GM18870 (cell line): Measurements from ENCODE around the gene LPCAT3.

Source experiments
- ATAC-seq: cut with Tn5 transposase; IDR thresholded peaks from one replicate; pipeline ENCODE4 v1.9.1; 2021; ENCODE audit warnings: moderate library complexity; ENCODE audit not compliant: unreplicated experiment

Gene LPCAT3

DNA sequence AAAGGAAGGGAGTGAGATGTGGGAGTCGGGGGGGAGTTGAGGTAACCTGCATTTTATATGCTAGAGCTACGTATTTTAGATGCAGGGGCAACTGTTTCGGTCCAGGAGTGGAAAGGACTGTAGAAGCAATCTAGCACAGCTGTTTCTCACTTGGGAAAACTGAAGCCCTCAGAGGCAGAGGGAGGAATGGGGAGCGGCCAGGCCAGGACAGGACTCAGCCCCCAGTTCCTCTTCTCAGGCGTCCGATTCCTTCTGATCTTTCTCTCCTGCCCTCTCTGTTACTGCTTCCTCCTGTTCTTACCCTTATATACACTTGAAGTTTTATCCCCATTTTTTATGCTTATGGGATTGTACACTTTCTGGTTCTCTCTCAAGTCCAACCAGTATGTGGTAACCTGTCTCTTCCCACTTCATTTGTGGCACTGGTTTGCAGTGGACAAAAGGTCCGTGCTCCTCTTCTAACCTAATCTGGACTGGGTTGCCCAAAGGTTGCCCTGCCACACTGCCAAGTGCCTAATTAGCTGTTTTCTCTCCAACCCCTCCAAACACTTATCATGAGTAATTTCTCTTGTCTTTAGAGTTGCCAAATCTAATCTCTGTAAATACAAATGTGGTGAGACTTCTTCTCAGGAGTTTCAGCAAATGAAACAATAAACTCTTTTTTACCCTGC is 16.2 kb downstream of the LPCAT3 start:
- ATAC-seq: no peak

DNA sequence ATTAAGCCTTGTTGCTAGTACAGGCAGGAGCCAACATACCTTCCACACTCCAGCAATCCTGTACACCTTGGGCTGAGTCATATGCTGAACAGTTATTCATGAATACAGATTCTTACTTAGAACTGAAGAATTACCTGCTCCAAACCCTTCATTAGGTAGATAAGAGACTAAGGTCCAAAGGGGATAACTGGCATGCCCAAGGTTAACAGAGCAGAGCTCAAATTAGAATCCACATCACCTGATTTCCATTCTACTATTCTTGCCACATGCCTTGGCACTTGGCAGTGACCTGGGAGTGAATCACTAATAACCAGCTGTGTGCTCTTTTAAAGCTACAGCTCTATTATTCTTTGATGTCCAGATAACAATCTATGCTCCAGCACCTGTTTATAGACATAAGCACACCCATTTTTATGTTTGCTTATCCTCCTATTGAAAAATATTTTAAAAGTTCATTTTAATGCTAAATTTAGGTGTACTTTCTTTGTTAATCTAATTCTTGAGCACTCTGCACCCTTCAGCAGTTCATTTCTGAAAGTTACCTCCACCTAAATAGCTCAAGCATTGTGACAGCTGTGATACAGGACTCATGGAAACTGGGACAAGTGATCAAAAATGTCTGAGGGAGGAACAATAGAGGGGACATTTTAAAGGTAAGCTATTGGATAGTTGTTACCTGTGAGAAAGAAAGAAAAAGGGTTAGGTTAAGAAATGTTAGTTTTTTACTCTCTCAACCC is 19.4 kb downstream of the LPCAT3 start:
- no peak for ATAC-seq

DNA sequence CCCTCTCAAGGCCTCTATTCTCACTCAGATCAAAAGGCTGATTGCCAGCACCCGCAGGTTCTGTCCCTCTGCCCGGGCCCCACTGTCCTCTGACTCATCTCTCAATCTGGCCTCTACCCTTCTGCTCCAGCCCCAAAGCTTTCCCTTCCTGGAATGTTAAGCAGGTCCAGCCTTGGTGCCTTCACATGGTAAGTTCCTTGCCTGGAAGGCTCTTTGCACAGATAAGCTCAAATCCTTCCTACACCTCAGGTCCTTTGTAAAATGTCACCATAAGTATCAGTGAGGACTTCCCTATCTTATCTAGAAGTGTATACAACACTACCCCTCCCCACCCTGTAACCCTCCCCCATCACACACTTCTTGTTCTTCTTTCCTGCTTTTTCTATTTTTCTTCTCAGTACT is 22.2 kb downstream of the LPCAT3 start:
- no peak for ATAC-seq

DNA sequence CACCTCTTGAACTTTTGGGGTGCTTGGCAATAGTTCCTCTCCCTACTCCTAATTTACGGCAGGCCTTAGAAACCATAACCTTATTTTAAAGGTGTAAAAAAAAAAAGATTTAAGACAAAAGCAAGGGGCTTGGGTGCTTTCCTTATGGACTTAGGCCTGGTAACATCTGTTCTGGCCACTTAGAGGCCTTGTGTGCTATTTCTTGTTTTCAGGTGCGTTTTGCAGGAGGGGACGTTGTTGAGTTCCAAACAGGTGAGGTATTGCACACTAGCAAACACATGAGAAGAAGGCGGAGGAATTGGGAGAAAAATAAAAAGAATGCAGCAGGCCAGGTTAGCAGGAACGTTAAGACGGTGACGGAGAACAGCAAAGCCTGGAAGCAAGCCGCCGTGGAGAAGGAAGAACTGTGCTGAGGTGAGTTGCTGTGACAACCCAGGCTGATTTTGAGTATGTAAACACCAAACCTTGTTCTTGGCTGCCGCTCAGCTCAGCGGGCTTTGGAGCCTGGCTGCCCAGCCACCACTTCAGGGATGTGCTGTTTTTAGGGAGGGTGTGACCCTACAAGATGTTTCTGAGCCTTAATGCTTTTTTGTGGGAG is 30.2 kb downstream of the LPCAT3 start:
- ATAC-seq: no peak

DNA sequence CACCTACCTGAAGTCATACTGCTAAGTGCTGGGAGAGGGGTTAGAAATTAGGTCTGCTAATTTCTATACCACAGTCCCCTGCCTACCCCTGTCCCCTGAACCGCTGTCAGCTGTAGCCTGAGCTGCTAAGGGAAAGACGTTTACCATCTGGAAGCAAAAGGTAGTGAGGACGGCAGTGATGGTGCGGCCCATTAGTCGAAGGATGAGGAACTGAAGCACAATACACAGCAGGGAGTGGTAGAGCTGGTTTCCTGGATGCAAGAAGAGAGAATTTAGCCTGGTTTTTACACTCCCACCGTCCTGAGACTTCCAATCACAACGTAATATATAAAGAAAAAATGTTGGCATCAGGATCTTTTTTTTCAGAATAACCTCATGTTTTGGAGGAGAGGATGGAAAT is 35.7 kb downstream of the LPCAT3 start:
- no peak for ATAC-seq

DNA sequence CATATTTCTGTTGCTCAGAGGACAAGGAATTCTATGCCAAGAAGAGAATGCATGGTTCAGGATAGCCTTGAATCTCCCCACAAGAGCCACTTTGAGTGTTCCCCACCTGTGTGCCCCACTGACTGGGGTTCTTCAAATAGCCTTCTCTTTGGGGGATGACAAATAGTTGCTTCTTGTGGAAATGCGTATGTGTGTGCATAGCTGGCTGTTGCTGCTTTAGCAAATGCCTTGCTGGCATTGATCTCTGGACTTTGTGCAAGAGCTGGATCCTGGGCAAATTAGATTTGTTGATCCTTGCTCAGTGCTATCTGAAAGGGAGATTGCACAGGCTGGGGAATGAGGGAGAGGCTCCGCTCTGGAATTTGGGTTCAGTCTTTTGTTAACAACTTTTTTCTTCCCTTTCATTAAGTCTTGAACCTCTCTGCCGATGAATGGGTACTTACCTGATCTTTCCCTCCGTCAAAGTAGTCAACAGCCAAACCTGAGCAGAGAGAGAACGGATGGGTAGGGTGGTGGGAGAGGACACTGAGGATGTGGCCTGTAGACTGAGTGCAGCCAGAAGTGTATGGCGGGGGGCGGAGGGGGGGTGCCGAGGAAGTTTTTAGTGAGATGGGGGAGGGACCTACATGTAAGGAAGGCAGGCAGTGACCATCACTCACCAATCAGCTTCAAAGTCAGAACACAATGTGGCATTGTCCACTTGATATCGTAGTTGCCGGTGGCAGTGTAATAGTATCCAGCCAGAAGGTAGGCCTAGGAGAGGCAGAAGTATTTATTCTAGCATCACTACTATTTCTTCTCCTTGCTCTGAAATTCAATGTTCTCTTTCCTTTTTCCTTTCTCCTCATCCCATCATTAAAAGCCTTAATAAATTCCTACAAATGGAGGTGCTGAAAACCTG is 36.9 kb downstream of the LPCAT3 start:
- ATAC-seq: no peak

DNA sequence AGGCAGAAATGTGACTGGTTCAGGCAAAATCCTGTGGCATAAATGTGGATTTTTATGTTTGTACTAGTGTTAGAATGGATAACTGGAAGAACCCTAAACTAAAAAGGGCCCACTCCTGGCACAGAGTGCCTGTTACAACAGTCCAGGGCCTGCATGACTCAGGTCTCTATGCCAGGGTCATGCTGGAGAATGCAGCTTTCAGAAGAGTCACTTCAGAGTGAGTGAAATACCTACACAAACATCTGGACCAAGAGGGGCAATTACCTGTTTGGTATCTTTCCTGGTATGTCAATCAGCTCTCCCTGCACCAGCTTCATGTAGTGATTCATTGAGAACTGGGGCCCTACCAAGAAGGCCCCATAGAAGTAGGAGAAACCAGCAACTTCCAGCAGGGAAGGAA is 37.5 kb downstream of the LPCAT3 start:
- no peak for ATAC-seq

DNA sequence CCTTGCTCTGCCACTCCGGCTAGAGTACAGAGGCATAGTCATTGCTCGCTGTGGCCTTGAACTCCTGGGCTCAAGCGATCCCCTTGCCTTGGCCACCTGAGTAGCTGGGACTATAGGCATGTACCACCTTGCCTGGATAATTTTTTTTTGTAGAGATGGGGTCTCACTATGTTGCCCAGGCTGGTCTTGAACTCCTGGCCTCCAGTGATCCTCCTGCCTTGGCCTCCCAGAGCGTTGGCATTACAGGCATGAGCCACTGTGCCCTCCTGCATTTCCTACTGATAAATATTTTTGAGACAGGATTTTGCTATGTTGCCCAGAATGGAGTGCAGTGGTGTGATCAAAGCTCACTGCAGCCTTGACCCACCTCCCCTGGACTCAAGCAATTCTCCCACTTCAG is 38.2 kb downstream of the LPCAT3 start:
- ATAC-seq: no peak

DNA sequence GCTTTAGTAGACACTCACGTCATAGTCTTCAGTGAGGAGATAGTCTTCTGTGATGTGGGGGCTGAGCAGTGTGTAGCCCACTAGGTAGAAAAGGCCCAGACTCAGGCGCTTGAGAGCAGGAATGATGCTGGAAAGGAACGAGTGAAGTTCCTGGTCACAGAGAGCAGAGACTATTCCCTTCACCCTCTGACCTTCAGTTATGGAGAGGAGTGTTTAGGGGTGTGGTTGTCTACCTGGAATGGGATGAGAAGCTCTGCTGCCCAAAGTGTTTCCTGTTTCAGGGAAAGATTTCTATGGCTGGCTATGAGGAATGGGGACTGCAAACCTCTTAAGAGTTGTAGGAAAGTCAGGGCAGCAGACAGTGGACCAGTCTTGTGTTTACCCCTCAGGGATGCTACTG is 38.8 kb downstream of the LPCAT3 start:
- ATAC-seq: no peak

DNA sequence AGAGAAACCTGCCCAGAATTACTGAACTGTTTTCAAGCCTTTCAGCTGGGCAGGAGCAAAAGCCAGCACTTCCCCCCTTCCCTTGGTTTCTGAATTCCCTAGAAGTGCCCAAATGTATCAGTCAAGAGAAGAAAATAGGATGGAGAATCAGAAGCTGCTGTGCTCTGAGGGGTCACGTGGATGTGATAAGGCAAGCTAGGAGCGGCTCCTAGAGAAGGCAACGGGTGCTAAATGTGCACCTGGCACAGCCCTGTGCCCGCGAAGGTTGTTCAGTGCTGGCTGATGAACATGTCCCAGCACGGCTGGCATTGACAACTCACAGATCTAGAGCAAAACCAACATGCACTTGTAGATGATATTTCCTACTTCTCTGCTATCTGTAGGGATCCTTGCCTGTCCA is 39.3 kb downstream of the LPCAT3 start:
- no peak for ATAC-seq

DNA sequence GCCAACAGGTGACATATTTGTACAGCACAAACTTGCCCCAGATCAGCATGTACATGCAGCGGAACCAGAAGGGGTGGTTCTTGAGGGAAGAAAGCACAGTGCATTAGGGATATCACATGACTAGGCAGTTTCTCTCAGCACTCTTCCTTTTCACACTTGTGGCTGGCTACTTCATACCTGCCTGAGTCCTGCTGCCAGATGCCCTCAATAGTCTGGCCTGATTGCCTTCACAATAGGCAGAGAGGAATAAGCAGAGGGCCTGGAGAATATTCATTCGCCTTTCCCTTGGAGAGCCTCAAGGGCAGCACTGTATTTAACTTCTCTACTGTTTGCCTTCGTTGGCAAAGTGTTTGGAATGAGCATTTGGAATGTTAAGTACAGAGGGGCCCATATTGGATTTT is 39.7 kb downstream of the LPCAT3 start:
- no peak for ATAC-seq

DNA sequence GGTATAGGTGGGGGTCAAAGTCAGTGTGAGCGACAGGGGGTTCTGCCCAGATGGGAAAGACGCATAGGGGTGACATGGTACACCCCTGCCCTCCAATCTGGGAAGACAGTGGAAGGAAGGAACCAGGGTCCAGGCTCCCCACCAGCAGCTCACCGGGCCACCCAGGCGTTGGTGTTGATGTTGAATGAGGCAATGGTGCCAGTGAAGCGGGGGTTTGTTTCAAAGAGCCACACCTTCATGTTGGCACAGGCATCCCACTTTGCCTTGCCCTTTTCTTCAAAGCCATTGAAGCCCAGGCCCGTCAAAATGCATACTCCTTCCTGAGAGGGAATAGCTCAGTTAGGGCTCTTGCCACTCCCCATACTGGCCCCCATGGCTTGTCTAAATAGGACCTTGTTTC is 40.1 kb downstream of the LPCAT3 start:
- no peak for ATAC-seq

DNA sequence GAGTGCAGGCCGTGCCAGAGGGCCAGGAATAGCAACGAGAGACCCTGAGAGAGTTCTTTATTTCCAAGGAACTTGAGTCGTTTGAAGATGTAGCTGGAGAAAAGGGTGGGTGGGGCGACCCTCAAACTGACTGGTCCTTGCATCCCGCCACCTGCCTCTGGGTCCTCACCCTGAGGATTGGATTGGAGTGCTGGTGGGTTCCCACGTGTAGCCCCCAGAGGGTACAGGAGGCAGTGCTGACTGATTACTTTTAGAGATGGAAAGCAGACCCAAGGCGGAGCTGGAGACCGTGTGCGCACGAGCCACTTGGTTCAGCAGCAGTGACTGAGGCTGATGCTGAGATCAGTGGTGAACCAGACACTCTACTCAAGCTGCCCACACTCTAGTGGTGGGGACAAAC is 40.6 kb downstream of the LPCAT3 start:
- no peak for ATAC-seq

DNA sequence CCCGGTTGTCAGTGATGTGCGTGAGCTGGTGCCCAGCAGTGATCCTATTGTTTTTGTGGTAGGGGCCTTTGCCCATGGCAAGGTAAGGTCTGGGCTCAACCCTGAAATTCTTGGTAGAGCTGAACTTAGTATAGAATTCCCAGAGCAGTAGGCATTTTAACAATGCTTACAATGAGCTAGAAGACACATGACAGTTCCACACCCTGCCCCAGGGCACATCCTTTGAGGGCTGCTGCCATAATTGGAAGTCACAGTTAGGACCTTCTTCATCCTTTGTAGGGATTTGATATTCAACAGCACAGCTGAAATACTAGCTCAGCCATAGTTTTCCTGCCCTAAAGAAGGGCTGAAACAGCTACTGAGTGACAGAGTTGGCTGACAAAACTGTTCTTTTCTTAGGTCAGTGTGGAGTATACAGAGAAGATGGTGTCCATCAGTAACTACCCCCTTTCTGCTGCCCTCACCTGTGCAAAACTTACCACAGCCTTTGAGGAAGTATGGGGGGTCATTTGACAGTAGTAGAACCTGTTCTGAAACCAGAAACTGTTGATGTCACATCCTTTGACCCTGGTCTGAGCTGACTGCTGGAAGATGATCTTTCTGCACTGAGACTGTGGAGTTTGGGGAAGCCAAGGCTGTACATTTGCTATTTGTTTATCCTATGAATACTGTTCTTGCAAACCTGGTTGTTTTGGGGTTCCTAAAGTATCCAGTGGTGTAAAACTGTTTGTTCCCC is 42.8 kb downstream of the LPCAT3 start:
- no peak for ATAC-seq

DNA sequence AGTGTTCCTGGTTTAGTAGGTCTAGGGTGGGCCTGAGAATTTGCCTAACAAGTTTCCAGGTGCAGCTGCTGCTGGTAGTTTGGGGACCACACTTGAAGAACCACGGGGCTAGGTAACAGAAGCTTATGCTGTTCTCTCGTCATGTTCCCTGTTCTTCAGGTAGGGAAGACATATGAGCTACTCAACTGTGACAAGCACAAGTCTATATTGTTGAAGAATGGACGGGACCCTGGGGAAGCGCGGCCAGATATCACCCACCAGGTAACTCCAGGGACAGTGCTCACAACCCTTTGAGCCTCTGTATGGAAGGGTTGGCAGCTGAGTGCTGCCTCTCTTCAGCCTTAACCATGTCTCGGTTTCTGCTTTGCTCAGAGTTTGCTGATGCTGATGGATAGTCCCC is 44.1 kb downstream of the LPCAT3 start:
- ATAC-seq: no peak

DNA sequence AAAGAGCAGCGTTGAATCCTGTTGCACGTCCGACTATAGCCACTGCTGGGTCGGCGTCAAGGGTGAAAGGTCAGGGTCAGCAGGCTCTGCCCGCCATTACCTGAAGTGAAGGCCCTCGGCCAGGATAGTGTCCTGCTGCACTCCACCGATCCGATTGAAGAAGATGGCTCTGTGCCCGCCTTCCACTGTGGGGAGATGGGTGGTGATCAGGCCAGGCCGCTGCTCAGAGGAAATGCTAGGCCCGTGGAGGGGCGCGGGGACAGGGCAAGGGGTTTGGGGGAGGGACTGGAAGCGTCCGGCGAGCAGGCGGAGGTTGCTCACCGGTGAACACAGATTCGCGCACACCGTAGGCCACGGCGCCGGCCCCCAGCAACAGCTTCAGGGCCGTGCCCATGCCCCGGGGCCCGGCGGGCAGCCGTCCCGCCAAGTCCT is 48.2 kb downstream of the LPCAT3 start:
- ATAC-seq: peak; percentile 14

DNA sequence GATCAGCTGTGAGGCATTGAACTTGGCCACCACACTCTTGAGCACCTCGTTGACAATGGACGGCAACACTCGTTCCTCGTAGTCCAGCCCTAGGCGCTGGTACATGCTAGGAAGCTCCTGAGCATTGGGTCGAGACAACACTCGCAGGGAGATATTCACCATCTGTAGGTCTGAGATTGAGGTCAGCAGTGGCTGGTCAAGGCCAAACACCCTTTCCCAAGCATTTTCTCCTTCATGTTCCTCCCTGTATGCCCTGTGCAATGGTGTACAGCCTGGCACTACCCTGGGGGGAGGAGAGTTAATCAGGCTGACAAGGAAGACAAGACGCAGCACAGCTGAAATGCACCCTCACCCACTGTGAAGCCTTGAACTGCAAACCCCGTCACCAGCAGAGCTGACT is 49.9 kb downstream of the LPCAT3 start:
- no peak for ATAC-seq

DNA sequence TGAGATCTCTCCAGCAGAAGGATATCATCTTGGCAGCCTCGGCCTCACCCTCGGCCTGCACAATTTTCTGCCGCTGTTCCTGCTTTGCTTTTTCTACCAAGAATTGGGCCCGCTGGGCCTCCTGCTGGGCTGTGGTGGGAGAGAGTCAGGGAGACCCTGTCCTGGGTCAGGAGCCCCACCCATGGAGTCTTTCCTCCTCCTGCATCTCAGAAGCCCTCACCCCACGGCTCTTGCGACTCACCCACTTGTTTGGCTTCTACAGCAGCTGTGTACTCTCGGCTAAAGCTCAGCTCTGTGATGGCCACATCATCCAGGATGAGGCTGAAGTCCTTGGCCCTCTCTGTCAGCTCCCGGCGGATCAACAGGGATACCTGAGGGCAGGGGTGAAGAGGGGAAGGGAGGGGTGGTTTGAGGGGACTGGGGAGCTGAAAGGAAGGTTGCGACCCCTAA is 50.6 kb downstream of the LPCAT3 start:
- ATAC-seq: no peak

DNA sequence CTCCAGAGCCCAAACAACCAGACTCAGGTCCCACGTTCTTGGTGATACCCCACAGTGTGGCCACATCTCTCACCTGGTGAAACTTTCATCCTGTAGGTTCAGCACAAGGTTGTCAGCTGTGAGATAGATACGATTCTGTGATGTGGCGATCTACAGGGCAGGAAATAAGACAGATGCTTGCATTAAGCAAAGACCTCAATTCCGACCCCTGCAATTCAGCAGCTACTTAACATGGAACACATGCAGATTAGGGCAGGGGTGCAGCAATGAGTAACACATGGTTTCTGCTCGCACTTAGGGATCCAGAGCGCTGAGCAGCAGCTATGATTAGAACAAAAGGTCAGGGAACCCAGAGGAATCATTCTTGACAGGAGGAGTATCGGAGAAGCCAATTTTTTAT is 51.9 kb downstream of the LPCAT3 start:
- ATAC-seq: no peak

DNA sequence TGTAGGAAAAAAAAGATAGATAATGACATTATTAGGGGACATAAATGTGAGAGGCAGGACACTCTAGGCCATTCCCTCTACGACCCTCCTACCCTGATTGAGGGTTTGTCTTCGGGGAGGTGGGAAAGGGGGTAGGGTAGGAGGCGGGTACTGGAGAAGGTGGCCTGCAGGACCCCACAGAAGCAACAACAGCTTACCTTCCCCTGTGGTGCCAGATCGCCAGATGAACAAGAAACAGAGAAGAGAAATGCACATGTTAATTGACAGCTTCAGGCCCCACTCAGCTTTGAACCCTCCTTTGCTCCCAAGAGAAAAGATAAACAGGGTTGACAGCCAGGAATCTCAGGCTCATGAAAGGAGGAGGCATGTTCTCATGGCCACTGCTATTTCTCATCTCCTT is 52.6 kb downstream of the LPCAT3 start:
- ATAC-seq: no peak
